ENCODE data around the gene C18orf63. TPM values are rescaled to one million over a fixed set of nuclear protein-coding genes. Genes with fewer than 3 reads are reported as not detected.

Gene C18orf63
- polyA plus RNA-seq, 1 donor from 2014 or later: not detected

DNA sequence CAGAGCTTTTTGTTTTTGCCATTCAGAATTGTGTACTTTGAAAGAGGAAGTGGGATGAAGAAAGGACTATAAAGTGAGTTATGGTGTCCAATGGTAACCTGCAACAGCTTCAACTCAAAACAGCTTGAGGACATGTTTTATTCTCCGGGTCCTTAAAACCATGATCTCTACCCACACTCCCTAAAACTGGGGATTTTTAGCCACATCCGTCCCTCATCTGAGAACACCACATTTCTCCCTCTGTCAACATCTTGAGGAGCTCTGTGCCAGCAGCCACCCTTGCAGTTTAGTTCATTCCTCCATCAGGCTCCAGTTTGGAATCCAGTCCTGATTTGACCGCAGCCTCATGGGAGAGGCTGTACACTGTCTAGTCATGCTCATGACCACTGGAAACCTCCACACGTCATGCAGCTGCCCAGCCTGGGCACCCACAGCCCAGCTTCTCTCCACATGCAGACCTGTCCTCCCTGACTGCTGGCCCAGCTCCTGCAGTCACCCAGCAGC is 62.6 kb downstream of the C18orf63 start:
- Histone ChIP-seq H3K9me3 (ENCODE audit: low read length) (no peaks in the 10 kb centered on the region), H3K27ac (ENCODE audit: low read length) (no peak overlapping the region), H4K20me1 (ENCODE audit: insufficient read depth) (no peaks in the 10 kb centered on the region), H3K4me2 (ENCODE audit: low read length) (no peak overlapping the region), H3K36me3 (ENCODE audit: insufficient read depth, low read length) (no peaks in the 10 kb centered on the region), H3K79me2 (replicated peaks; ENCODE audit: insufficient read depth, low read length) (no peaks in the 10 kb centered on the region), H3K4me3 (ENCODE audit: low read length) (no peak overlapping the region), H3K9ac (ENCODE audit: low read length) (no peak overlapping the region), H3K9me2 (ENCODE audit: insufficient read depth, low read length) (no peaks in the 10 kb centered on the region), H3K27me3 (ENCODE audit: insufficient read depth, low read depth, low read length) (no peaks in the 10 kb centered on the region), H2AFZ (ENCODE audit: low read depth, low read length) (no peak overlapping the region), H3F3A (ENCODE audit: insufficient read depth, low read length, poor library complexity, severe bottlenecking) (no peaks in the 10 kb centered on the region)
- TF ChIP-seq RAD21 (conservative IDR thresholded peaks at IDR 0.05): no peak
- TF ChIP-seq, protein P1, sequence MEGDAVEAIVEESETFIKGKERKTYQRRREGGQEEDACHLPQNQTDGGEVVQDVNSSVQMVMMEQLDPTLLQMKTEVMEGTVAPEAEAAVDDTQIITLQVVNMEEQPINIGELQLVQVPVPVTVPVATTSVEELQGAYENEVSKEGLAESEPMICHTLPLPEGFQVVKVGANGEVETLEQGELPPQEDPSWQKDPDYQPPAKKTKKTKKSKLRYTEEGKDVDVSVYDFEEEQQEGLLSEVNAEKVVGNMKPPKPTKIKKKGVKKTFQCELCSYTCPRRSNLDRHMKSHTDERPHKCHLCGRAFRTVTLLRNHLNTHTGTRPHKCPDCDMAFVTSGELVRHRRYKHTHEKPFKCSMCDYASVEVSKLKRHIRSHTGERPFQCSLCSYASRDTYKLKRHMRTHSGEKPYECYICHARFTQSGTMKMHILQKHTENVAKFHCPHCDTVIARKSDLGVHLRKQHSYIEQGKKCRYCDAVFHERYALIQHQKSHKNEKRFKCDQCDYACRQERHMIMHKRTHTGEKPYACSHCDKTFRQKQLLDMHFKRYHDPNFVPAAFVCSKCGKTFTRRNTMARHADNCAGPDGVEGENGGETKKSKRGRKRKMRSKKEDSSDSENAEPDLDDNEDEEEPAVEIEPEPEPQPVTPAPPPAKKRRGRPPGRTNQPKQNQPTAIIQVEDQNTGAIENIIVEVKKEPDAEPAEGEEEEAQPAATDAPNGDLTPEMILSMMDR (IDR thresholded peaks at IDR 0.05; ENCODE audit: poor library complexity, severe bottlenecking): no peak
- TF ChIP-seq MXI1 (conservative IDR thresholded peaks at IDR 0.05; ENCODE audit: poor library complexity, severe bottlenecking): no peak
- TF ChIP-seq EP300 (conservative IDR thresholded peaks at IDR 0.05; ENCODE audit: poor library complexity, severe bottlenecking): no peak
- TF ChIP-seq SMC3 (conservative IDR thresholded peaks at IDR 0.05; ENCODE audit: poor library complexity): no peak
- TF ChIP-seq TAF1 (IDR thresholded peaks at IDR 0.05; ENCODE audit: low read depth): no peak

DNA sequence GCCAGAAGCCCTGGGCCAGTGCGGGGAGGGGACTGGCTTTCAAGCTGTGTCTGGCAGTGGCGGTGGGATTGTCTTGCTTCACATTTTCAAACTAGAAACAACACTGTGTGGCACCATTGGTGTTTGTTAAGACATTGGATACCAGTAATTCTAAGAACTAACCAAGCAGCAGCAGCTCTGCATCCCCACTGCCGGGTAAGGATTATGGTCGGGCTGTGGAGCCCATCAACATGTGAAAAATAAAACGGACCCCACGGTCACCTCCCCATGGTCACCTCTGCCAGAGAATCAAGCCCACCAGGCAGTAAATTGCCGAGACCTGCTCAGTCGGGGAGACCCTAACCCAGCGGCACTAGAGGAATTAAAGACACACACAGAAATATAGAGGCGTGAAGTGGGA is 65.3 kb downstream of the C18orf63 start:
- H3K4me2 ChIP-seq (ENCODE audit: low read length): no peak overlapping the region
- H4K20me1 ChIP-seq (ENCODE audit: insufficient read depth): no peaks in the 10 kb centered on the region
- no peaks in the 10 kb centered on the region for H3K79me2 ChIP-seq (replicated peaks; ENCODE audit: insufficient read depth, low read length)
- H3F3A ChIP-seq (ENCODE audit: insufficient read depth, low read length, poor library complexity, severe bottlenecking): no peaks in the 10 kb centered on the region
- no peaks in the 10 kb centered on the region for H3K36me3 ChIP-seq (ENCODE audit: insufficient read depth, low read length)
- no peak for TF ChIP-seq MXI1 (conservative IDR thresholded peaks at IDR 0.05; ENCODE audit: poor library complexity, severe bottlenecking)
- TF ChIP-seq, protein P1 (IDR thresholded peaks at IDR 0.05; ENCODE audit: poor library complexity, severe bottlenecking): no peak
- no peak for TF ChIP-seq EP300 (conservative IDR thresholded peaks at IDR 0.05; ENCODE audit: poor library complexity, severe bottlenecking)
- no peak for TF ChIP-seq TAF1 (IDR thresholded peaks at IDR 0.05; ENCODE audit: low read depth)
- TF ChIP-seq, protein P2, sequence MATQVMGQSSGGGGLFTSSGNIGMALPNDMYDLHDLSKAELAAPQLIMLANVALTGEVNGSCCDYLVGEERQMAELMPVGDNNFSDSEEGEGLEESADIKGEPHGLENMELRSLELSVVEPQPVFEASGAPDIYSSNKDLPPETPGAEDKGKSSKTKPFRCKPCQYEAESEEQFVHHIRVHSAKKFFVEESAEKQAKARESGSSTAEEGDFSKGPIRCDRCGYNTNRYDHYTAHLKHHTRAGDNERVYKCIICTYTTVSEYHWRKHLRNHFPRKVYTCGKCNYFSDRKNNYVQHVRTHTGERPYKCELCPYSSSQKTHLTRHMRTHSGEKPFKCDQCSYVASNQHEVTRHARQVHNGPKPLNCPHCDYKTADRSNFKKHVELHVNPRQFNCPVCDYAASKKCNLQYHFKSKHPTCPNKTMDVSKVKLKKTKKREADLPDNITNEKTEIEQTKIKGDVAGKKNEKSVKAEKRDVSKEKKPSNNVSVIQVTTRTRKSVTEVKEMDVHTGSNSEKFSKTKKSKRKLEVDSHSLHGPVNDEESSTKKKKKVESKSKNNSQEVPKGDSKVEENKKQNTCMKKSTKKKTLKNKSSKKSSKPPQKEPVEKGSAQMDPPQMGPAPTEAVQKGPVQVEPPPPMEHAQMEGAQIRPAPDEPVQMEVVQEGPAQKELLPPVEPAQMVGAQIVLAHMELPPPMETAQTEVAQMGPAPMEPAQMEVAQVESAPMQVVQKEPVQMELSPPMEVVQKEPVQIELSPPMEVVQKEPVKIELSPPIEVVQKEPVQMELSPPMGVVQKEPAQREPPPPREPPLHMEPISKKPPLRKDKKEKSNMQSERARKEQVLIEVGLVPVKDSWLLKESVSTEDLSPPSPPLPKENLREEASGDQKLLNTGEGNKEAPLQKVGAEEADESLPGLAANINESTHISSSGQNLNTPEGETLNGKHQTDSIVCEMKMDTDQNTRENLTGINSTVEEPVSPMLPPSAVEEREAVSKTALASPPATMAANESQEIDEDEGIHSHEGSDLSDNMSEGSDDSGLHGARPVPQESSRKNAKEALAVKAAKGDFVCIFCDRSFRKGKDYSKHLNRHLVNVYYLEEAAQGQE (IDR thresholded peaks at IDR 0.05; ENCODE audit: borderline replicate concordance): no peak
- TF ChIP-seq SMC3 (conservative IDR thresholded peaks at IDR 0.05; ENCODE audit: poor library complexity): no peak
- TF ChIP-seq EZH2 (IDR thresholded peaks at IDR 0.05; ENCODE audit: borderline replicate concordance, insufficient read depth, low read length, poor library complexity, severe bottlenecking): no peak
- H3K9ac ChIP-seq (ENCODE audit: low read length): no peak overlapping the region
- no peak overlapping the region for H3K4me3 ChIP-seq (ENCODE audit: low read length)
- H3K27me3 ChIP-seq (ENCODE audit: insufficient read depth, low read depth, low read length): no peaks in the 10 kb centered on the region
- H3K9me2 ChIP-seq (ENCODE audit: insufficient read depth, low read length): no peaks in the 10 kb centered on the region
- H2AFZ ChIP-seq (ENCODE audit: low read depth, low read length): no peak overlapping the region
- H3K9me3 ChIP-seq (ENCODE audit: low read length): no peaks in the 10 kb centered on the region
- H3K27ac ChIP-seq (ENCODE audit: low read length): no peak overlapping the region

Measured in neural cell (in vitro differentiated cells).